Activated CD4-positive, alpha-beta T cell treated with anti-CD3 and anti-CD28 coated beads for 24 hours (primary cell): ENCODE results near the gene USP9Y.

ENCODE experiments used
- DNase-seq, 2 donors: peaks; one replicate each; pipeline ENCODE4 v3.0.0-alpha.2; 2020; ENCODE audit warnings: low read depth in 2 of 2

Gene USP9Y

GRCh38 chrY:12756021-12756420 is 55.0 kb downstream of the USP9Y start:
- DNase-seq = no peak

DNA sequence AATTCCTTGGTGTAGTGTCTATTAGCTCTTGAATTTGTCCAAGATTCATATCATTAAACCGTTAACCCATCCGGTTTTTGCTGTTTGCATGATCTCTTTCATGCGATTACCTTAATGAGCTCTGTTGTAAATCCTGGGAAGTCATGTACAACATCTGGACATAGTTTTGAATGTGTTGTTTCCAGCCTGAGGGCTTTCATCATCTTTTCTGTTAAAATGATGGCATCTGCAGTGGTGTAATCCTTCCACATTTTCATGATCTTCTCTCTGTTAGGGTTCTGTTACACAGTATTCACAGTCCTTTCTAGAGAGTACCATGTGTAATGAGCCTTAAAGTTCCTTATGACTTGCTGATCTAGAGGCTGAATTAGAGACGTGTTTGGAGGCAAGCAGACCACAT is 64.9 kb downstream of the USP9Y start:
- no peak for DNase-seq

- DNase-seq = no peak
These were observed 83.5 kb downstream of the USP9Y start for GRCh38 chrY:12784521-12784920.

DNA sequence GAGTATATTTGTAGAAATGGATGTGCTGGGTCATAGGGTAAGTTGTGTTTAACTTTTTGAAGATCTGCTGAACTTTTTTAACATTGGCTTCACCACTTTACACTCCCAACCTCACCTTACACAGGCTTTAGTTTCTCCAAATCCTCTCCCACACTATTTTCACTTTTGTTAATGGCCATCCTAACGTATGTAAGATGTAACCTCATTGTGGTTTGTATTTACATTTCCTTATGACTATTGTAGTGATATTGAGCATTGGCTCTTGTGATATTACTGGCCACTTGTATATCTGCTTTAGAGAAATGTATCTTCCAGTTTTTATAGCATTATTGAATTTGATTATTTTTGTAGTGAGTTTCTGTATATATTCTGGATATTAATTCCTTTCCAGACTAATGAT is 93.0 kb downstream of the USP9Y start:
- no peak for DNase-seq

DNA sequence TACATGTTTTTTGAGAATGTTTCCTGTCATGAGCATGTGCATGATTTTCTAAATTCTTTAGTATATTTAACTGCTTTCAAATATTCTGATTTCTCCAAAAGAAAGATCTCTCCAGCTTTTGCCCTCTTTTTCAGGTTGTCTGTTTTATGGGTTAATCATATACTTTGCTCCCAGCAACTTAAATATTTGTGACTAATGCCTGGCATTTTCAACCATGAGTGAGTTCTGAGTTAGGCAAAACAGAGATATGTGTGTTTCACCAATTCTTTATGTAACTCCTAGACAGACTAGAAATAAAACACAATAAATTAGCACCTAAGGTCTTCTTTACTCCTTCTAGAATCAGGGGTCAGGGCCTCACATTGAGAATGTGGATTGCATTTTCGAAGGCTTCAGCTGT is 107.0 kb downstream of the USP9Y start:
- no peak for DNase-seq

- no peak for DNase-seq
These were observed 108.0 kb downstream of the USP9Y start for GRCh38 chrY:12809034-12809433.

- DNase-seq = no peak
These were observed 122.4 kb downstream of the USP9Y start for GRCh38 chrY:12823408-12823807.

- no peak for DNase-seq
These were observed 125.8 kb downstream of the USP9Y start for GRCh38 chrY:12826791-12827190.

GRCh38 chrY:12833284-12833683 is 132.3 kb downstream of the USP9Y start:
- DNase-seq = no peak

DNA sequence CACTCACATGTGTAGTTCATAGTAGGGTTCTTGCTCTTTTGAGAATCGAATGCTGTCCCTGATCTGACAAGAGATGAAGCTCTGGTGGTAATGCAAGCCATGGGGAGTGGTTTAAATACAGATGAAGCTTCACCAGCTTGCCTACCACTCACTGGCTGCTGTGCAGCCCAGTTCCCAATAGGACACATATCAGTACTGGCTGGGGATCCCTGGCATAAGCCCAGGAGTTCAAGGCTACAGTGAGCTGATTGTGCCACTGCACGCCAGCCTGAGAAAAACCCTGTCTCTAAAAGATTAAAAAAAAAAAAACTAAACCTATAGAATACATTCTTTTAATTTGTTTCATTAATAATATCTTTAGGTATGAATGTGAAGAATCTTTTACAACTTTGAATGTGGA is 136.5 kb downstream of the USP9Y start:
- no peak for DNase-seq

GRCh38 chrY:12841368-12841767 is 140.3 kb downstream of the USP9Y start:
- no peak for DNase-seq

DNA sequence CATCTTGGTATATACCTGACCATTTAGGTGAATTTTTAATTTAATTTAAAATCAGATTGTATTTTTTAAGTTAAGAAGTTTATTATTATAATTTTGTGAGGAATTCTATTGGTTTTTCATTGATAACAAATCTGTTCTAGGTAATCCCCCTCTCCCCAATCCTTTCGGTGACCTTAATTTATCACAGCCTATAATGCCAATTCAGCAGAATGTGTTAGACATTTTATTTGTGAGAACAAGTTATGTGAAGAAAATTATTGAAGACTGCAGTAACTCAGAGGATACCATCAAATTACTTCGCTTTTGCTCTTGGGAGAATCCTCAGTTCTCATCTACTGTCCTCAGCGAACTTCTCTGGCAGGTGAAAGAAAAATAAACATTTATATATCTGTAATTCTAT is 145.8 kb downstream of the USP9Y start:
- DNase-seq = no peak

- no peak for DNase-seq
These were observed 154.8 kb downstream of the USP9Y start for GRCh38 chrY:12855791-12856275.

GRCh38 chrY:12867960-12868359 is 166.9 kb downstream of the USP9Y start:
- DNase-seq = no peak

DNA sequence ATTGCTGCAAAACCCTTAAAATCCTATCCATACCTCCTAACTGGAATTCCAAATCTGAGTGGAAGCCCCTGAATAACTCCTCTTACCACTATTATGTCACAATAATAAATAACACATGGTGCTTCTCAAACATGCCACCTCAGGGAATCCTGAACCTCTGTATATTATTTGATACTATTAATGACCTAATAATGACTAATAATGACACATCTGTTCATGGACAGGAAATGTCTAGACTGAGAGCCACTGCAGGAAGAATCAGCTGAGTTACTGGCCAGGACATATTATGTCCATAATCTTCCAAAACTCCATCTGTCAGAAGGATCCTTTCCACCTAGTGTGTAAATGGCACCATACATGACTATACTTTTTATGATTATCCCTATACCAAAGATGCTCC is 195.9 kb downstream of the USP9Y start:
- DNase-seq = no peak

DNA sequence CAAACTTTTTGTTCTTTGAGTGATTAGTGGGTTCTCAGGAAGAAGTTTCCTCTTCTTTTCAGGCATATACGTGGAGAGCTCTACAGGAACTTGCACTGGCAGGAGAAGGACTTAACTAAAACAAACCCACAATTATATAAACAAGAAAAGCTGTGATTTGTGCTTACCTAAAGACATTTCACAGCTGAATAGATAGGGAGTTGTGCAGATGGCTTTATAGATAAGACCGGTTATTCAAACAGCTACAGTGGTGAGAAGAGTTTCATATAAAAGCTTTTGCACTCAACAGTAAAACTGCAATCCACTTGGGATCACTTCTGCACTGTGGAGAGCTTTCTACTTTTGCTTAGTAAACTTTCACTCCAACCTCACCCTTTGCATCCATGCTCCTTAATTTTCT is 197.6 kb downstream of the USP9Y start:
- no peak for DNase-seq

DNA sequence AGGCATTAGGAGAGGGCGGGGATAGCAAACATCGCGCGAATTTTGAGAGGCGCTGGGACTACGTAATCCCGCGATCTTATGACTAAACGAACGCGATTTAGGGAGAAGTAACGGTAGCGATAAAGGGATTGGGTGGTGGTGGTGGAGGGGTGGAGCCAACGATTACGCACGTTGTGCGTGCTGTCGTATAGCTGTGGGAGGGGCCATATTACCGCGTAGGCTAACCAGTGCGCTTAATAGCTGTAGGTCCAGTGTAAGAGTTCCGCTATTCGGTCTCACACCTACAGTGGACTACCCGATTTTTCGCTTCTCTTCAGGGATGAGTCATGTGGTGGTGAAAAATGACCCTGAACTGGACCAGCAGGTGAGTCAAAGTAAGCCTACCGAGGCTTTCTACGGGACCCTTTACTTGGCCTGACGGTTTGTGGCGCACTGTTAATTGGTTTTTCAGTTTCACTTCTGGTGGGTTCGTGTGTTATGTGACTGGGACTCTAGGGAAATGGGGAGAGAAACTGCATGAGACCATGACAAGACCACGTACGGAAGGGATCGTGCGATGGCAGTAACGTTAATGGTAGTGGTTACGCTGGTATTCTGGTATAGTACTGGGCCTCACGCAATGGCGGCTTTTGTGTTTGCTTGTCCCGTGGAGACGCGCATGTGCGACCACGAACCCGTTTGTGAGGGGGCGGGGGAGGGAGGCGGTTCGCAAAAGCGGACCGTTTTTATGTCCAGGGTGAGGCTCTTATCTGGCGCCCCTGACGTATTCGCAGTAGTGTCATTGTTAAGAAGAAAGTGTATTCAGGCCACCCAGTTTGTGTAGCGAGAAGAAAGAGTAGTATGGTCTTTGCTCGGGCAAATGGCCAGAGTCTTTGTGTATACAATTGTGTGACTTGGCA is 203.8 kb downstream of the USP9Y start, which contains the start of gene DDX3Y:
TSS of gene DDX3Y (plus strand) at position 251 of the 899 bp plus-strand sequence. CDS start at position 320, 69 bp downstream.
- peak in 1 of 2 donors; percentile 66 for DNase-seq

DNA sequence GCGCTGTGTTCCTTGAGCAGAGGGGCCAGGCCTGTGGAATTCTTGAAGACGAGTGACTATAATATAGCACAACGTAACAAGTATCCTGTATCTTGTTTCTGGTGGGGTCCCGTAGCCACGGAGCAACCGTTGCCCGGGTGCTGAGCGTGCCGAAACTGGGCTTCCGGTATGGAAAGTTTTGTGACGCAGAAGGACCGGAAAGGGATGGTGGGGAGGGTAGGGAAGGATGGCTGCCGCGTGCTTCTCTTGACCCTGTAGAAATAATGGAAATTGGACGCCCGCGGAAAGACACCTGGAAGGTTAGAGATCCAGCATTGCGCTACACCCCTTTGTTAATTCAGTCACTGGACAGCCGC is 204.5 kb downstream of the USP9Y start:
- peak in 1 of 2 donors; percentile 54 for DNase-seq

DNA sequence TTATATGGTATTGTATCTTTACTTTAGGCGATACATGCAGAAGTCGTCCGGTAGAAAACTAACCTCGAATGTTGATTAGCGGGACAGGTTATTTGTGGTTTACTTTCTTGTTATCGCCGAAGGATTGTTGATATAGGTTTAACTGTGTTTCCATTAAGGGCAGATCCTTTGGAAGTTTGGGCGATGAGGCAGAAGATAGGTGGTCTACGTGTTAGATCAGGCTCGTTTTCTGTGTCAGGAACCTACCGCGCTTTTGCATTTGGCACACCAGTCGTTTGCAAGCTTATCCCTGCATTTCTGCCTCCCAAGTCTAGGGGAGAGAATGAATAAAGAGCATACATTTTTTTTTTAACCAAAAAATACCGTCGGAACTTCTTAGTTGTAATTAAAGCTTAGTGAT is 204.9 kb downstream of the USP9Y start:
- no peak for DNase-seq
